NCI-H460 (cell line): ENCODE measurements around the gene PHKA1. TPM values are rescaled to one million over a fixed set of nuclear protein-coding genes. Genes with fewer than 3 reads are reported as not detected.
"Not testable (repeated sequence)": the region's sequence is repeated elsewhere in the genome, so short reads cannot be mapped to it uniquely, and the experiment has no call there.

Experiments used
- DNase-seq: peaks from one replicate; pipeline ENCODE4 v3.0.0-alpha.2; 2016; ENCODE audit warnings: low read depth; ENCODE audit errors: extremely low read depth
- small RNA-seq, 2 experiments: library from RNA; depleted of rRNA; stranded (forward); fragments of <200 nt; gene quantifications; one replicate each; pipeline ENCODE3, GENCODE V24; 2014
- total RNA-seq: library from RNA; depleted of rRNA; stranded (reverse); fragments of >200 nt; shearing (Covaris generic); gene quantifications from 2 replicates; pipeline ENCODE4 v1.2.3, GENCODE V29; 2014; rRNA removed

Gene PHKA1
- total RNA-seq, 1 experiment from 2014 or later, result 29.1 TPM

GRCh38 chrX:72576141-72576894 is 137.8 kb downstream of the PHKA1 start:
- DNase-seq, result peak; percentile 16

GRCh38 chrX:72573158-72573511 is 141.0 kb downstream of the PHKA1 start:
- DNase-seq, result no peak

GRCh38 chrX:72572248-72573157 is 141.6 kb downstream of the PHKA1 start, which contains the start of gene HDAC8:
HDAC8 (minus strand) TSS chrX:72572843; CDS start chrX:72572761, 82 bp downstream.
- peak; percentile 70 for DNase-seq

GRCh38 chrX:72569786-72570185 is 144.3 kb downstream of the PHKA1 start:
- no peak for DNase-seq

- no peak for DNase-seq
These were observed 145.6 kb downstream of the PHKA1 start for GRCh38 chrX:72568406-72569092.

- no peak for DNase-seq
These were observed 147.7 kb downstream of the PHKA1 start for GRCh38 chrX:72566448-72566847.

GRCh38 chrX:72559655-72560054 is 154.5 kb downstream of the PHKA1 start:
- DNase-seq, result not testable (repeated sequence)

- DNase-seq, result peak; percentile 70
These were observed 159.5 kb downstream of the PHKA1 start for GRCh38 chrX:72554448-72555140.

GRCh38 chrX:72552443-72552842 is 161.7 kb downstream of the PHKA1 start:
- DNase-seq, result not testable (repeated sequence)

GRCh38 chrX:72545990-72546389 is 168.1 kb downstream of the PHKA1 start:
- no peak for DNase-seq

- DNase-seq, result peak; percentile 23
These were observed 173.8 kb downstream of the PHKA1 start for GRCh38 chrX:72540318-72540717.

- DNase-seq, result no peak
These were observed 174.3 kb downstream of the PHKA1 start for GRCh38 chrX:72539822-72540221.

GRCh38 chrX:72536542-72536941 is 177.6 kb downstream of the PHKA1 start:
- no peak for DNase-seq

GRCh38 chrX:72532366-72532765 is 181.7 kb downstream of the PHKA1 start:
- DNase-seq, result no peak

Small RNAs within 50 kb of the gene (small RNA-seq; reads per million reads assigned to genes)
- 0 reads per million in 2 experiments for gene BX295541.1
- gene RF00012, result 0 to 0.12 reads per million in 2 experiments
- gene RNU1-112P, result 0 to 0.18 reads per million in 2 experiments

Other genes with a start within 250 kb of the PHKA1 start
- gene HDAC8, start 141.5 kb downstream of the PHKA1 start, total RNA-seq, result 25.4 and 29.8 TPM in 2 replicates
- gene DMRTC1B, start 62.6 kb upstream of the PHKA1 start, total RNA-seq, result not detected in 2 replicates
- gene FAM236B, start 68.4 kb upstream of the PHKA1 start, total RNA-seq, result not detected in 2 replicates
- not detected in 2 replicates for gene FAM236D, start 93.9 kb upstream of the PHKA1 start, total RNA-seq
- gene FAM236C, start 198.3 kb upstream of the PHKA1 start, total RNA-seq, result not detected in 2 replicates
- not detected in 2 replicates for gene FAM236A, start 223.9 kb upstream of the PHKA1 start, total RNA-seq
- gene DMRTC1, start 229.5 kb upstream of the PHKA1 start, total RNA-seq, result not detected in 2 replicates